Thyroid gland (tissue), 4 donors: ENCODE results near the gene COX6B2.

Experiments used
- CTCF ChIP-seq, 6 experiments: fragments of 200-600 bp in 3 of 6; fragments of 450-650 bp in 3 of 6; sonication (generic) in 3 of 6; IDR thresholded peaks; one replicate each; pipeline ENCODE4 v1.5.1; 2016 to 2019; ENCODE audit warnings: antibody characterized with exemption in 6 of 6, mild to moderate bottlenecking in 2 of 6, inconsistent platforms in 1 of 6, moderate library complexity in 1 of 6
- POLR2A ChIP-seq, 2 donors: fragments of 450-650 bp; IDR thresholded peaks; one replicate each; pipeline ENCODE4 v1.6.1; 2017; ENCODE audit warnings: antibody characterized with exemption in 2 of 2, mild to moderate bottlenecking in 2 of 2, moderate library complexity in 1 of 2

- no peak for TF ChIP-seq CTCF (IDR thresholded peaks at IDR 0.05)
- no peak for TF ChIP-seq POLR2A (IDR thresholded peaks at IDR 0.05)
These were observed 47.8 kb downstream of the COX6B2 start for GRCh38 chr19:55306712-55307111.
